Effector memory CD4-positive, alpha-beta T cell (primary cell): Measurements from ENCODE around the gene KCNK10.

Source experiments
- DNase-seq, 3 donors: peaks; one replicate each; pipeline ENCODE4 v3.0.0-alpha.2; 2020
- H3K27ac ChIP-seq: 2 replicates; pipeline ENCODE4 v1.7.0; 2013; ENCODE audit warnings: mild to moderate bottlenecking, low read length, moderate library complexity; ENCODE audit not compliant: insufficient read depth, poor library complexity, severe bottlenecking
- H3K27me3 ChIP-seq: replicated peaks from 2 replicates; pipeline ENCODE4 v1.7.0; 2013; ENCODE audit warnings: mild to moderate bottlenecking, low read length; ENCODE audit not compliant: insufficient read depth, control insufficient read depth, poor library complexity, severe bottlenecking
- H3K36me3 ChIP-seq: 2 replicates; pipeline ENCODE4 v1.7.0; 2013; ENCODE audit warnings: mild to moderate bottlenecking, low read length, moderate library complexity; ENCODE audit not compliant: control insufficient read depth, insufficient read depth
- H3K4me1 ChIP-seq: 2 replicates; pipeline ENCODE4 v1.7.0; 2013; ENCODE audit warnings: low read length, mild to moderate bottlenecking; ENCODE audit not compliant: control insufficient read depth, insufficient read depth, poor library complexity, severe bottlenecking
- H3K4me3 ChIP-seq: 2 replicates; pipeline ENCODE4 v1.7.0; 2013; ENCODE audit warnings: low read length, low read depth, mild to moderate bottlenecking; ENCODE audit not compliant: insufficient read depth, poor library complexity, severe bottlenecking
- H3K9me3 ChIP-seq: 2 replicates; pipeline ENCODE4 v1.7.0; 2013; ENCODE audit warnings: mild to moderate bottlenecking, low read length, moderate library complexity; ENCODE audit not compliant: control insufficient read depth

KCNK10 gene

GRCh38 chr14:88342980-88343379, 19.9 kb upstream of the KCNK10 start:
- Histone ChIP-seq H3K27me3 (no peaks in the 10 kb centered on the region), H3K36me3 (no peaks in the 10 kb centered on the region), H3K9me3 (no peaks in the 10 kb centered on the region), H3K4me1 (no peaks in the 10 kb centered on the region), H3K27ac (no peak overlapping the region), H3K4me3 (no peak overlapping the region)
- DNase-seq: no peak

GRCh38 chr14:88340357-88340756, 17.3 kb upstream of the KCNK10 start:
- Histone ChIP-seq H3K27ac (no peak overlapping the region), H3K36me3 (no peaks in the 10 kb centered on the region), H3K27me3 (no peaks in the 10 kb centered on the region), H3K9me3 (no peaks in the 10 kb centered on the region), H3K4me1 (no peaks in the 10 kb centered on the region), H3K4me3 (no peak overlapping the region)
- DNase-seq: no peak

GRCh38 chr14:88333036-88333435, 10.0 kb upstream of the KCNK10 start:
- H3K4me1 ChIP-seq: no peaks in the 10 kb centered on the region
- H3K4me3 ChIP-seq: no peak overlapping the region
- no peak for DNase-seq
- H3K27me3 ChIP-seq: no peaks in the 10 kb centered on the region
- H3K9me3 ChIP-seq: no peaks in the 10 kb centered on the region
- H3K36me3 ChIP-seq: no peaks in the 10 kb centered on the region
- no peak overlapping the region for H3K27ac ChIP-seq

- Histone ChIP-seq H3K27ac (no peak overlapping the region), H3K36me3 (no peaks in the 10 kb centered on the region), H3K4me3 (no peak overlapping the region), H3K4me1 (peaks cover 4% of the 10 kb centered on the region), H3K27me3 (peaks cover 9% of the 10 kb centered on the region), H3K9me3 (no peaks in the 10 kb centered on the region)
- no peak for DNase-seq
Observed at GRCh38 chr14:88327497-88327896, 4.4 kb upstream of the KCNK10 start.

GRCh38 chr14:88326352-88327103, 3.5 kb upstream of the KCNK10 start:
- peaks cover 9% of the 10 kb centered on the region for H3K27me3 ChIP-seq
- no peak overlapping the region for H3K27ac ChIP-seq

GRCh38 chr14:88325883-88326282, 2.8 kb upstream of the KCNK10 start:
- DNase-seq: no peak
- Histone ChIP-seq H3K27me3 (peaks cover 9% of the 10 kb centered on the region), H3K4me3 (no peak overlapping the region), H3K9me3 (no peaks in the 10 kb centered on the region), H3K36me3 (no peaks in the 10 kb centered on the region), H3K27ac (no peak overlapping the region), H3K4me1 (peaks cover 4% of the 10 kb centered on the region)

More at GRCh38 chr14:88326352-88327103, 3.5 kb upstream of the KCNK10 start:
- H3K36me3 ChIP-seq: no peaks in the 10 kb centered on the region
- no peak for DNase-seq
- no peak overlapping the region for H3K4me3 ChIP-seq
- H3K4me1 ChIP-seq: peaks cover 4% of the 10 kb centered on the region
- H3K9me3 ChIP-seq: no peaks in the 10 kb centered on the region

GRCh38 chr14:88324930-88325329, 1.9 kb upstream of the KCNK10 start:
- no peak overlapping the region for H3K4me3 ChIP-seq
- H3K9me3 ChIP-seq: no peaks in the 10 kb centered on the region
- peaks cover 9% of the 10 kb centered on the region for H3K27me3 ChIP-seq
- peaks cover 4% of the 10 kb centered on the region for H3K4me1 ChIP-seq
- no peaks in the 10 kb centered on the region for H3K36me3 ChIP-seq
- no peak overlapping the region for H3K27ac ChIP-seq
- DNase-seq: no peak

GRCh38 chr14:88324491-88324890, 1.4 kb upstream of the KCNK10 start:
- peaks cover 13% of the 10 kb centered on the region for H3K27me3 ChIP-seq
- H3K36me3 ChIP-seq: no peaks in the 10 kb centered on the region
- H3K4me3 ChIP-seq: no peak overlapping the region
- no peak overlapping the region for H3K27ac ChIP-seq
- peaks cover 4% of the 10 kb centered on the region for H3K4me1 ChIP-seq
- no peaks in the 10 kb centered on the region for H3K9me3 ChIP-seq
- no peak for DNase-seq

GRCh38 chr14:88323523-88324199, 592 bp upstream of the KCNK10 start:
- Histone ChIP-seq H3K4me1 (peaks cover 4% of the 10 kb centered on the region), H3K36me3 (no peaks in the 10 kb centered on the region), H3K4me3 (no peak overlapping the region), H3K9me3 (no peaks in the 10 kb centered on the region), H3K27ac (no peak overlapping the region), H3K27me3 (peaks cover 14% of the 10 kb centered on the region)
- no peak for DNase-seq

- no peak overlapping the region for H3K4me3 ChIP-seq
- no peaks in the 10 kb centered on the region for H3K36me3 ChIP-seq
- H3K27ac ChIP-seq: no peak overlapping the region
- peaks cover 14% of the 10 kb centered on the region for H3K27me3 ChIP-seq
- H3K4me1 ChIP-seq: peaks cover 4% of the 10 kb centered on the region
- no peaks in the 10 kb centered on the region for H3K9me3 ChIP-seq
- no peak for DNase-seq
Observed at GRCh38 chr14:88322504-88323085, 474 bp downstream of the KCNK10 start.
